ENCODE data around the gene DLGAP4. TPM values are rescaled to one million over a fixed set of nuclear protein-coding genes. Genes with fewer than 3 reads are reported as not detected.

Gene DLGAP4
- total and polyA plus RNA-seq, 12 donors: 34.0 to 74.4 (median 55.6) TPM

DNA sequence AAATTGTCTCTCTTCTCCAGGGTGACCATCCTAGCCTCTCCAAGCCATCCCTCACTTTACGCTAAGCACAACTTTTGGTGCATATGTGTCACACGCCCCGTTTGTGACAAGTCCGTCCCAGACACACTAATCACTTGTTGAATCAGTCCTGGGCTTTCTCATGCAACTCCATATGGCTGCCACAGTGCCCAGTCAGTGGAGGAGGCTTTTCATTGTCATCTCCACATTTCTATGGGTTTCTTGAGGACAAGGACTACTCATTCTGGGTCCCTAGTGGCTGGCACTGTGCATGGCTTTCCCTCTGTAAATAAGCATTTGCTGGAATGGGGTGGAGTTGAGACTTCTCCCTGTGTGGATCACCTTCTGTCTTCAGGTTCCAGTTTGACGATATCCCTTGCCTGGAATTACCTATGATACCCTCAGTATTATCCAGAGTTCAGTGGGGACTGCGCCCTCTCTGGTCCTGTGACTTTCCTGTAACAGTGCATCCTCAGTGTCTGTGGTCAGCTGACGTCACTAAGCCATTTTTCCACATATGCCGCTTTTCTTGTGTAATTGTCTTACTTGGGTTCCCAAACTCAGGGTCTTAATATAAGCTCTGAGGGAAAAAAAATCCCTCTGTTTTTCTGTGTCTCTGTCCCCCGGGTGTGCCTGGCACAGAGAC, 175.4 kb downstream of the DLGAP4 start:
- no peaks in the 10 kb centered on the region for H3K9me3 ChIP-seq
- no peak overlapping the region for H3K4me3 ChIP-seq
- DNase-seq: no peak
- peaks cover 0 to 37% (median 0%) of the 10 kb centered on the region in 9 donors for H3K36me3 ChIP-seq
- H3K27me3 ChIP-seq: no peaks in the 10 kb centered on the region
- TF ChIP-seq, protein P1, sequence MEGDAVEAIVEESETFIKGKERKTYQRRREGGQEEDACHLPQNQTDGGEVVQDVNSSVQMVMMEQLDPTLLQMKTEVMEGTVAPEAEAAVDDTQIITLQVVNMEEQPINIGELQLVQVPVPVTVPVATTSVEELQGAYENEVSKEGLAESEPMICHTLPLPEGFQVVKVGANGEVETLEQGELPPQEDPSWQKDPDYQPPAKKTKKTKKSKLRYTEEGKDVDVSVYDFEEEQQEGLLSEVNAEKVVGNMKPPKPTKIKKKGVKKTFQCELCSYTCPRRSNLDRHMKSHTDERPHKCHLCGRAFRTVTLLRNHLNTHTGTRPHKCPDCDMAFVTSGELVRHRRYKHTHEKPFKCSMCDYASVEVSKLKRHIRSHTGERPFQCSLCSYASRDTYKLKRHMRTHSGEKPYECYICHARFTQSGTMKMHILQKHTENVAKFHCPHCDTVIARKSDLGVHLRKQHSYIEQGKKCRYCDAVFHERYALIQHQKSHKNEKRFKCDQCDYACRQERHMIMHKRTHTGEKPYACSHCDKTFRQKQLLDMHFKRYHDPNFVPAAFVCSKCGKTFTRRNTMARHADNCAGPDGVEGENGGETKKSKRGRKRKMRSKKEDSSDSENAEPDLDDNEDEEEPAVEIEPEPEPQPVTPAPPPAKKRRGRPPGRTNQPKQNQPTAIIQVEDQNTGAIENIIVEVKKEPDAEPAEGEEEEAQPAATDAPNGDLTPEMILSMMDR (IDR thresholded peaks at IDR 0.05): no peak
- H3K27ac ChIP-seq: peak overlapping the region in 9 of 10 donors; percentile 42 to 82 (median 77)
- WGBS, 2 donors: 51 to 64% methylated on average over 9 of the region's 9 CpGs
- peaks cover 51 to 96% (median 91%) of the 10 kb centered on the region in 9 donors for H3K4me1 ChIP-seq
- ATAC-seq: peak in 1 of 8 donors; percentile 4
- intact Hi-C loops (cut with DNase I): loop anchor here in 1 of 10 donors (2.0 kb wide), 1 partner anchor 15 kb away; no protein-coding TSS in a partner anchor

DNA sequence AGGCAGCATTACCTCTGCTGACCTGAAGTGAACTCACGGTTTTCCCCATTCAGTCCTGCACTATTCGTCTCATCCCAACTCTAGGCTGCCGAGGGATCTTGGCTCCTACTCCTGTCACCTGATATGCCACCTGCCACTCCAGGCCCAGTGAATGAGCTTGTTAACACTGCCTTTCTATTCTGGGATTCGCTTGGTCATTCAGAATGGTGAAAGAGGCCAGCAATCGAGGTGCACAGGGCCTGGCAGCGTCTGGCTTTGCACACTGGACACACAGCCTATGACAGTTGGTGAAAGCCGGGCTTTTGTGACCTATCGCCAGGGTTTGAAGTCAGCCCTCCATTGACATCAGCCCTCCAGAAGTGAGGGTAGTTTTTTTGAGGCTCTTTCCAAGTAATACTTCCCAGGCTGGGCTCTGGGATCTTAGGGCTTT, 175.9 kb downstream of the DLGAP4 start:
- TF ChIP-seq, protein P1 (IDR thresholded peaks at IDR 0.05): no peak
- DNase-seq (peak; percentile 51 to 78), ATAC-seq (peak; percentile 73 to 91 (median 86))
- no peaks in the 10 kb centered on the region for H3K27me3 ChIP-seq
- H3K9me3 ChIP-seq: no peaks in the 10 kb centered on the region
- WGBS, 2 donors: 36 to 46% methylated on average over 8 of the region's 8 CpGs
- peaks cover 51 to 100% (median 96%) of the 10 kb centered on the region in 9 donors for H3K4me1 ChIP-seq
- intact Hi-C loops (cut with DNase I): no loop called here
- H3K36me3 ChIP-seq: peaks cover 0 to 32% (median 0%) of the 10 kb centered on the region in 9 donors
- H3K4me3 ChIP-seq: no peak overlapping the region
- H3K27ac ChIP-seq: peak overlapping the region; percentile 42 to 82 (median 73)

DNA sequence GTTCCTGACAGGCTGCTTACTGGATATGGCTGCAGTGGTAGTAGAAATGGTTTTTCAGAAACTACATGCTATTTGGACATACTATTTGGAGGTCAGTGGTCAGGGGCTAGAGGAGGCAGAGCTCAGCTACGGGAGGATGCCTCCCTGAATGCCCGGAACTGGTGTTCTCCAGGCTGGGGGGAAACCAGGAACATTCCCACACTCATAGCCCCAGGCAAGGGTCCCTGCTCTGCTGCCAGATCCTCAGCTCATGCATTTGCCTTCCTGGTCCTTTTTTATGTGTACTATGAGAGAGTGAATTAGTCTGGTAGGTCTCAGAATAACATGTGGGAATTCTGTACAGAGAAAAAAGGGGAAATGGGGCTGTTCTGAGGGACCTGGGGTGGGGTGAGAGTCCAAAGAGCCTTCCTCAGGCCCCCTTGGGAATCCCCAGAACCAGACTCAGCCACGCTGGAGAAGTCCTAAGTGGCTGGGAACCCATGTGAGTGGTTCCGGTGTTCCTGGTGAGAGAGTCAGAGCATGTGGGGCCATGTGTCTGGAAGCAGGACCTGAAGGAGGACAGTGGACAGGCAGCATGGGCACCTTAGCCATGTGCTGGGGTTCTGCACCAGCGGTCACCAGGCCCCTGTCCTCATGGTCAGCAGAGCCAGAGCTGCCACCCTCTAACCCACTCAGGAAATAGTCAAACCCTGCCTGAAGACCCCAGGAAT, 177.2 kb downstream of the DLGAP4 start:
- Histone ChIP-seq H3K9me3 (no peaks in the 10 kb centered on the region), H3K4me3 (no peak overlapping the region), H3K27ac (peak overlapping the region in 9 of 10 donors; percentile 42 to 82 (median 77)), H3K4me1 (peaks cover 49 to 100% (median 99%) of the 10 kb centered on the region in 9 donors), H3K36me3 (peaks cover 0 to 25% (median 0%) of the 10 kb centered on the region in 9 donors), H3K27me3 (no peaks in the 10 kb centered on the region)
- 52 to 67% methylated on average over 5 of the region's 5 CpGs for WGBS, 2 donors
- ATAC-seq (peak in 5 of 8 donors; percentile 1 to 32 (median 18)), DNase-seq (no peak)
- TF ChIP-seq, protein P1 (IDR thresholded peaks at IDR 0.05): no peak
- intact Hi-C loops (cut with DNase I): no loop called here

DNA sequence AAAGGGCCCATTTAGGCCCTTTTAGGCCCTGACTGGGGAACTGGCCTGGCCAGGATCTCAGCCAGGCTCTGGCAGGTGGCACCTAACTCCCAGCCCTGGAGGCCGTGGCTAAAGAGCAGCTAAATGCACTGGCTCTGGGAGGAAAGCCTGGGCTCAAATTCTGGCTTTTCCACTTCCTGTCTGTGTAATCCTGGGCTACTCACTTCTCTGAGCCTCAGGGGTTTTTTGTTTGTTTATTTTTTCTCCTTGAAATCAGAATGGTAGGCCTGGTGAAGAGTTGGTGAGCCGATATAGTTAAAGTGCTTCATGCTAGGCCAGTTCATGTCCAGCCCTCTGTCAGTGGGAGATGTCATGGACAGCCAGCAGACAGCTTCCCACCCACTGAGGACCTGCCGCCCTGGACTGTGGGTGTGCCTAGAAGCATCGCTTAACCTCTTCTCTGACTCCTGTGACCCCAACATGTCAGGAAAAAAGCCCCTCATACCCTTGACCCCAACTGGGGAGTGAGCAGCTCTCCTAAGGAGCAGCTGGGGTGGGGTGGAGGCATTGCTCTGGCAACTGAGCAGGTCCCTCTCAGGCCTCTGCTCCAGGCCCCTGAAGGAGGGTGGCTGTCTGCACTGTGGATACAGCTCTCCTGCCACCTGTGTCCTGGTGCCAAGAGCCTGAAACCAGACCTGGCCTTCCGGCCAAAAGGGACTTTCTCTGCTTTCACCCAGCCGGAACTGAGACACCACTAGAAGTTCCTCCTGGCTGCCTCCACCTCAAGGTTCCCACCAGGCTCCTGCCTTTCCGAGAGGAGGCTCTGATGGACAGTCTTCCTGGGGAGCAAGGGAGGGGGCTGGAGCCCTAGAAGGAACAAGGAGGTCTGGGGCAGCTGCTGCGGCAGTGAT, 178.0 kb downstream of the DLGAP4 start:
- DNase-seq (no peak), ATAC-seq (peak in 3 of 8 donors; percentile 10 to 17 (median 16))
- Histone ChIP-seq H3K4me1 (peaks cover 41 to 100% (median 93%) of the 10 kb centered on the region in 9 donors), H3K27me3 (no peaks in the 10 kb centered on the region), H3K36me3 (peaks cover 0 to 20% (median 0%) of the 10 kb centered on the region in 9 donors), H3K4me3 (no peak overlapping the region), H3K9me3 (no peaks in the 10 kb centered on the region), H3K27ac (peak overlapping the region in 9 of 10 donors; percentile 42 to 82 (median 77))
- 38 to 43% methylated on average over 8 of the region's 8 CpGs for WGBS, 2 donors
- intact Hi-C loops (cut with DNase I): no loop called here
- TF ChIP-seq, protein P1 (IDR thresholded peaks at IDR 0.05): no peak

All from heart right ventricle (tissue), 16 donors.